SK-N-MC (cell line): ENCODE results near the gene GPS1.

ENCODE experiments used
- DNase-seq: peaks from one replicate; pipeline ENCODE4 v3.0.0-alpha.2; 2011; ENCODE audit warnings: low read depth, low spot score
- H3K27ac ChIP-seq: fragments of 200-600 bp; sonication (generic); 2 replicates; pipeline ENCODE4 v1.5.1; 2016; ENCODE audit warnings: mixed run types
- H3K36me3 ChIP-seq: fragments of 200-600 bp; sonication (generic); 2 replicates; pipeline ENCODE4 v1.6.1; 2017; ENCODE audit warnings: antibody characterized with exemption, low read length, mixed read lengths; ENCODE audit not compliant: insufficient read depth
- H3K4me3 ChIP-seq: fragments of 200-600 bp; sonication (generic); 2 replicates; pipeline ENCODE4 v1.5.1; 2016
- H3K9ac ChIP-seq: fragments of 200-600 bp; sonication (generic); 2 replicates; pipeline ENCODE4 v1.8.0; 2017; ENCODE audit warnings: mixed run types, mixed read lengths; ENCODE audit not compliant: insufficient read length
- H3K9me3 ChIP-seq: fragments of 200-600 bp; sonication (generic); 2 replicates; pipeline ENCODE4 v1.6.1; 2017; ENCODE audit warnings: low read depth, mild to moderate bottlenecking, antibody characterized with exemption, low read length, moderate library complexity, mixed read lengths
- EZH2 ChIP-seq: fragments of 200-600 bp; sonication (generic); IDR thresholded peaks from one replicate; pipeline ENCODE4 v1.6.1; 2017; ENCODE audit warnings: antibody characterized with exemption
- FOXP2 ChIP-seq: optimal IDR thresholded peaks from 2 replicates; pipeline ENCODE3; 2011; ENCODE audit warnings: mild to moderate bottlenecking, moderate library complexity; ENCODE audit not compliant: insufficient read depth; ENCODE audit errors: extremely low read length, control extremely low read depth
- POLR2AphosphoS5 ChIP-seq: IDR thresholded peaks from 2 replicates; pipeline ENCODE4 v1.6.1; 2012; ENCODE audit warnings: mild to moderate bottlenecking, low read depth, low read length, borderline replicate concordance

Gene GPS1

GRCh38 chr17:82101767-82102679 lies 50.3 kb downstream of the GPS1 start:
- peak overlapping the region; percentile 68 for H3K27ac ChIP-seq
- no peak overlapping the region for H3K9ac ChIP-seq

GRCh38 chr17:82103553-82104451 lies 52.1 kb downstream of the GPS1 start:
- TF ChIP-seq POLR2AphosphoS5: no peak; the same call in 1 of the 2 replicates
- TF ChIP-seq EZH2: no peak
- no peak for TF ChIP-seq FOXP2
- DNase-seq: no peak
- 0 out of 2 replicates have a peak overlapping the region, but pooled peaks have one; percentile 52 for H3K27ac ChIP-seq
- no peak overlapping the region for H3K4me3 ChIP-seq
- no peak overlapping the region for H3K9ac ChIP-seq
- H3K9me3 ChIP-seq: no peaks in the 10 kb centered on the region
- no peaks in the 10 kb centered on the region for H3K36me3 ChIP-seq

More at GRCh38 chr17:82101767-82102679, 50.3 kb downstream of the GPS1 start:
- DNase-seq: no peak
- no peak overlapping the region for H3K4me3 ChIP-seq
- no peak for TF ChIP-seq EZH2
- TF ChIP-seq FOXP2: no peak
- 0 out of 2 replicates have a peak, but pooled peaks have one; percentile 9 for TF ChIP-seq POLR2AphosphoS5
- no peaks in the 10 kb centered on the region for H3K36me3 ChIP-seq
- H3K9me3 ChIP-seq: no peaks in the 10 kb centered on the region

GRCh38 chr17:82104797-82105416 lies 53.2 kb downstream of the GPS1 start:
- Histone ChIP-seq H3K36me3 (no peaks in the 10 kb centered on the region), H3K9ac (no peak overlapping the region), H3K27ac (peak overlapping the region; percentile 63), H3K9me3 (no peaks in the 10 kb centered on the region), H3K4me3 (no peak overlapping the region)
- TF ChIP-seq FOXP2 (no peak), EZH2 (no peak), POLR2AphosphoS5 (no peak; the same call in 1 of the 2 replicates)
- DNase-seq: no peak

GRCh38 chr17:82105417-82105881 lies 53.8 kb downstream of the GPS1 start:
- Histone ChIP-seq H3K9ac (no peak overlapping the region), H3K4me3 (no peak overlapping the region), H3K36me3 (no peaks in the 10 kb centered on the region), H3K27ac (peak overlapping the region; percentile 63), H3K9me3 (no peaks in the 10 kb centered on the region)
- TF ChIP-seq FOXP2 (no peak), POLR2AphosphoS5 (no peak), EZH2 (no peak)
- DNase-seq: no peak

- peak overlapping the region; percentile 48 for H3K27ac ChIP-seq
- DNase-seq: no peak
- no peak for TF ChIP-seq FOXP2
- no peak for TF ChIP-seq EZH2
- TF ChIP-seq POLR2AphosphoS5: no peak; the same call in none of the 2 replicates
- no peaks in the 10 kb centered on the region for H3K36me3 ChIP-seq
- no peaks in the 10 kb centered on the region for H3K9me3 ChIP-seq
- no peak overlapping the region for H3K9ac ChIP-seq
- H3K4me3 ChIP-seq: peak overlapping the region; percentile 51
Observed at GRCh38 chr17:82105882-82106687, 54.4 kb downstream of the GPS1 start.

- no peaks in the 10 kb centered on the region for H3K9me3 ChIP-seq
- TF ChIP-seq FOXP2 (no peak), EZH2 (no peak), POLR2AphosphoS5 (no peak)
- H3K4me3 ChIP-seq: peak overlapping the region; percentile 51
- DNase-seq: no peak
- H3K27ac ChIP-seq: peak overlapping the region; percentile 48
- no peak overlapping the region for H3K9ac ChIP-seq
- H3K36me3 ChIP-seq: no peaks in the 10 kb centered on the region
Observed at GRCh38 chr17:82106688-82107305, 55.1 kb downstream of the GPS1 start.
